ENCODE data around the gene CHAC1.

DNA sequence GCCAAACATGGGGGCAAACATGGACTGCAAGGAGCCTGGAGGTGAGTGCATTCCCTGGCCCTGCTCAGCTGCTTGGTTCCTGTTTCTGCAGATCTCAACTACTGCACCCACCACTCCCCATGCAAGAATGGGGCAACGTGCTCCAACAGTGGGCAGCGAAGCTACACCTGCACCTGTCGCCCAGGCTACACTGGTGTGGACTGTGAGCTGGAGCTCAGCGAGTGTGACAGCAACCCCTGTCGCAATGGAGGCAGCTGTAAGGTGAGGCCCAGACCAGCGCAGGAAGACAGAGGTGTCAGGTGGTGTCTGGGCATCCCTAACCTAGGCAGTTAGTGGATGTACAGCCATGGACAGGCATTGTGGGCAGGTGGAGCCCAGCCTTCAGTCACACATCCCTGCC lies 18.8 kb upstream of the CHAC1 start:
- TF ChIP-seq CTCF (IDR thresholded peaks at IDR 0.05 in 8 of 11, conservative IDR thresholded peaks at IDR 0.05 in 3 of 11) (no peak), POLR2A (IDR thresholded peaks at IDR 0.05) (no peak), POLR2AphosphoS5 (IDR thresholded peaks at IDR 0.05) (no peak)
